GM12878 (cell line): Measurements from ENCODE around the gene CYTIP. TPM values are rescaled to one million over a fixed set of nuclear protein-coding genes. Genes with fewer than 3 reads are reported as not detected.

Experiments
- BACH1 ChIP-seq: fragments of 450-650 bp; IDR thresholded peaks from 2 replicates; pipeline ENCODE4 v1.6.1; 2017; ENCODE audit warnings: mild to moderate bottlenecking, borderline replicate concordance
- CHD4 ChIP-seq: fragments of 200-600 bp; sonication (generic); IDR thresholded peaks from 2 replicates; pipeline ENCODE4 v1.6.1; 2016; ENCODE audit warnings: mild to moderate bottlenecking
- EGR1 ChIP-seq, 2 experiments: IDR thresholded peaks; 1 replicate in 1 of 2; 2 replicates in 1 of 2; pipeline ENCODE4 v1.6.1; 2011 to 2012; ENCODE audit warnings: low read depth in 2 of 2, low read length in 2 of 2, borderline replicate concordance in 1 of 2, mild to moderate bottlenecking in 1 of 2, moderate library complexity in 1 of 2
- ELK1 ChIP-seq: IDR thresholded peaks from 2 replicates; pipeline ENCODE4 v1.6.1; 2012; ENCODE audit warnings: low read depth, low read length, improper control_type of control experiment
- GABPA ChIP-seq: IDR thresholded peaks from 2 replicates; pipeline ENCODE4 v1.6.1; 2014; ENCODE audit warnings: antibody characterized with exemption, low read depth, mild to moderate bottlenecking, inconsistent platforms
- HDAC2 ChIP-seq: fragments of 200-600 bp; sonication (generic); IDR thresholded peaks from 2 replicates; pipeline ENCODE4 v1.6.1; 2017
- HDAC6 ChIP-seq: fragments of 200-600 bp; sonication (generic); IDR thresholded peaks from one replicate; pipeline ENCODE4 v1.8.0; 2017; ENCODE audit warnings: antibody characterized with exemption; ENCODE audit not compliant: unreplicated experiment
- KDM1A ChIP-seq: fragments of 200-600 bp; sonication (generic); IDR thresholded peaks from 2 replicates; pipeline ENCODE4 v1.6.1; 2016; ENCODE audit warnings: borderline replicate concordance
- MEF2A ChIP-seq: IDR thresholded peaks from 2 replicates; pipeline ENCODE4 v1.6.1; 2011; ENCODE audit warnings: low read depth, mild to moderate bottlenecking, low read length, moderate library complexity; ENCODE audit not compliant: insufficient read depth
- MYB ChIP-seq: fragments of 150-350 bp; IDR thresholded peaks from 2 replicates; pipeline ENCODE4 v1.6.1; 2014; ENCODE audit warnings: mild to moderate bottlenecking, low read depth, low read length, borderline replicate concordance
- NFIC ChIP-seq: IDR thresholded peaks from 2 replicates; pipeline ENCODE4 v1.6.1; 2012; ENCODE audit warnings: low read depth, mild to moderate bottlenecking, inconsistent platforms, low read length, moderate library complexity
- NRF1 ChIP-seq: conservative IDR thresholded peaks from 2 replicates; pipeline ENCODE4 v1.6.1; 2011; ENCODE audit warnings: mild to moderate bottlenecking, low read depth, low read length, improper control_type of control experiment
- PKNOX1 ChIP-seq: fragments of 450-650 bp; IDR thresholded peaks from 2 replicates; pipeline ENCODE4 v1.6.1; 2016; ENCODE audit warnings: mild to moderate bottlenecking
- RAD51 ChIP-seq: fragments of 450-650 bp; IDR thresholded peaks from 2 replicates; pipeline ENCODE4 v1.6.1; 2016; ENCODE audit warnings: moderate library complexity, mild to moderate bottlenecking, inconsistent platforms
- REST ChIP-seq: IDR thresholded peaks from 2 replicates; pipeline ENCODE4 v1.6.1; 2012; ENCODE audit warnings: mild to moderate bottlenecking, low read depth, low read length
- RUNX3 ChIP-seq: IDR thresholded peaks from 2 replicates; pipeline ENCODE4 v1.6.1; 2012; ENCODE audit warnings: low read length, inconsistent platforms
- SIN3A ChIP-seq: IDR thresholded peaks from 2 replicates; pipeline ENCODE4 v1.6.1; 2012; ENCODE audit warnings: low read depth, low read length, improper control_type of control experiment
- SPI1 ChIP-seq: IDR thresholded peaks from 2 replicates; pipeline ENCODE4 v1.6.1; 2011; ENCODE audit warnings: low read depth, mild to moderate bottlenecking, low read length, moderate library complexity, borderline replicate concordance; ENCODE audit not compliant: insufficient read depth
- SUZ12 ChIP-seq: fragments of 200-600 bp; sonication (generic); IDR thresholded peaks from one replicate; pipeline ENCODE4 v1.6.1; 2018; ENCODE audit warnings: antibody characterized with exemption, mild to moderate bottlenecking; ENCODE audit not compliant: unreplicated experiment
- TARDBP ChIP-seq: IDR thresholded peaks from 2 replicates; pipeline ENCODE4 v1.6.1; 2016; ENCODE audit warnings: borderline replicate concordance
- USF2 ChIP-seq: IDR thresholded peaks from 2 replicates; pipeline ENCODE4 v1.6.1; 2011; ENCODE audit warnings: low read depth, low read length, improper control_type of control experiment, borderline replicate concordance
- polyA plus RNA-seq, 11 experiments: library from polyadenylated mRNA; depleted of rRNA in 4 of 11; unstranded in 6 of 11; stranded (reverse) in 5 of 11; fragments of >200 nt; fragmentation: Nextera tagmentation in 4 of 11; fragmentation: Illumina TruSeq in 1 of 11; extraction: Ambion mirVana in 4 of 11; extraction: Trizol in 1 of 11; gene quantifications; 1 replicate in 1 of 11; 2 replicates in 10 of 11; pipeline versions ENCODE4 v1.2.1 to v1.2.3, GENCODE V29; 2011 to 2016; ENCODE audit warnings: inconsistent platforms in 2 of 11, missing spikeins in 2 of 11, low read depth in 1 of 11
- total RNA-seq, 4 experiments: library from RNA; depleted of rRNA in 3 of 4; stranded (reverse); fragments of >200 nt in 3 of 4; fragmentation: Illumina TruSeq in 1 of 4; extraction: Trizol in 1 of 4; gene quantifications; 2 replicates each; pipeline versions ENCODE4 v1.2.1 to v1.2.3, GENCODE V29; 2013 to 2021

The CYTIP gene
- total and polyA plus RNA-seq, 10 of the 15 experiments (the other 5 are each of a cell fraction or from before 2014, with no cell fraction given), result 55.1 to 178 (median 73.4) TPM

- TF ChIP-seq USF2 (no peak; the same call in 1 of the 2 replicates), TARDBP (no peak), SIN3A (no peak), MEF2A (no peak), RAD51 (no peak), SUZ12 (no peak), HDAC2 (no peak), MYB (no peak), EGR1 (IDR thresholded peaks at IDR 0.05; ENCODE audit: borderline replicate concordance in 1 of 2, low read depth in 2 of 2, low read length in 2 of 2) (no peak), KDM1A (no peak), HDAC6 (no peak), REST (no peak), CHD4 (no peak), PKNOX1 (peak; percentile 88), BACH1 (no peak), NFIC (no peak), RUNX3 (peak; percentile 53), GABPA (no peak), NRF1 (no peak), SPI1 (no peak), ELK1 (no peak)
- TF ChIP-seq, all 136 proteins: peak for 14
These were observed 27.2 kb upstream of the CYTIP start (continued) for GRCh38 chr2:157471078-157471477.
